ENCODE results near the gene NOX4.
"Not testable (repeated sequence)": the region's sequence is repeated elsewhere in the genome, so short reads cannot be mapped to it uniquely, and the experiment has no call there.

Gene NOX4

DNA sequence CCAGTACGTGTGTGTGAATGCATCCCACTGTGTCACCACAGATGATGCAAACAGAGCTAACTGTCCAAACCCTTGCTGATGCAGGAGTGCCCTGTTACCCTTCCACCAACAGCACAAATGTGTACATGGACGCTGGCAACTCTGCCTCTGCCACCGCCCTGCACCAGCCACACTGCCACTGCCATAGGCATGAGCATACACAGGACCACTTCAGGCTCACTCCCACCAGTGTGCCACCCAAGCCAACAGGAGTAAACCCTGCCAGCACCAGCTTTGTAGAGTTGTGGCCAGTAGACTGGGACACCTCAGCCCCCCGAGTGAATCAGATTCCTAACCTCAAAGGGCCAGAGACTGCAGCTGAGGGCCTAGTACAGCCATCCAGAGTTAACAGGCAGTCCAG, 34.0 kb downstream of the NOX4 start:
- DNase-seq = no peak

DNA sequence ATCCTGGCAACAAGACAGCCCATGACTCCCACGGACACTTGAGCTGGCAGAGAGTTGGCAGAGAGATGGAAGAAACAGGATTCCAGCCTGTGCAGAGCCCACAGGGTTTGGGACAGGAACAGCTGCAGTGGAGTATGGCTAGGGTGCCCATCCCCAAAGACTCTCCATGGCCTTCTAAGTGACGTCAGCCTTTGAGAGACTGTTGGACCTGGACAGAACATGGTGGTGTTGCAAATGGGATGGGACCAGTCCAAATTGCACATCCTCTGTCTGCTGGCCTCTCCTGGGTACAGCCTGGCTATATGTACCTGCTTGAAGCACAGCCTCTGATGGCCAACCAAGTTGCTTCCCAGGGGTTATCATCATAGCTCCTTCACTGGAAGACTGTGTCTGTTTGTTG, 34.5 kb downstream of the NOX4 start:
- no peak for DNase-seq

DNA sequence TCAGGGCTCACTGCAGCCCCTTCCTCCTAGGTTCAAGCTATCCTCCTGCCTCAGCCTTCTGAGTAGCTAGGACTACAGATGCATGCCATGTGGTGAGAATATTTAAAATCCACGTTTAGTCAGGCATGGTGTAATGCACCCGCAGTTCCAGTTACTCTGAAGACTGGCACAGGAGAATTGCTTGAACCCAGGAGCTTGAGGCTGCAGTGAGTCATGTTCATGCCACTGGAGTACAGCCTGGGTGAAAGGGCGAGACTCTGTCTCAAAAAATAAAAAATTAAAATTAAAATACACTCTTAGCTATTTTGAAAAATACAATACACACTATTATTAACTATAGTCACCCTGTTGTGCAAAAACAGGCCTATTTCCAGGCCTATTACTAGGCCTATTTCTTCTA, 38.4 kb downstream of the NOX4 start:
- no peak for DNase-seq

DNA sequence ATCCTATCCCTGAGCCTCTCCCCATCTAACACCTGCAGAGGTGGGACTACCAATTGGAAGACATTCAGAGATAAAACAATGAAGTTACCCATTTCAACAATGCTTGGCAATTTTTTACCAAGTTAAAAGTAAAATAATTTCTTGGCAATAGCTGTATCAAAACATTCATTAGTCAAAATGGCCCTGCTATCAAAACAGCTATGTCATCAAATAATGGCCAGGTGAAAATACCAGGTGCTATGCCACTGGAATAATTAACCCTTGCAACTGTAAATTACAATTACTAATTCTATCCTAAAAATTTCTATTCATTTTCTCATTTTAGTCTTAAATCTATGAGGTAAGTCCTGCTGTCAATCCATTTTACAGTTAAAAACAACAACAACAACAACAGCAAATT, 43.3 kb downstream of the NOX4 start:
- DNase-seq = no peak

DNA sequence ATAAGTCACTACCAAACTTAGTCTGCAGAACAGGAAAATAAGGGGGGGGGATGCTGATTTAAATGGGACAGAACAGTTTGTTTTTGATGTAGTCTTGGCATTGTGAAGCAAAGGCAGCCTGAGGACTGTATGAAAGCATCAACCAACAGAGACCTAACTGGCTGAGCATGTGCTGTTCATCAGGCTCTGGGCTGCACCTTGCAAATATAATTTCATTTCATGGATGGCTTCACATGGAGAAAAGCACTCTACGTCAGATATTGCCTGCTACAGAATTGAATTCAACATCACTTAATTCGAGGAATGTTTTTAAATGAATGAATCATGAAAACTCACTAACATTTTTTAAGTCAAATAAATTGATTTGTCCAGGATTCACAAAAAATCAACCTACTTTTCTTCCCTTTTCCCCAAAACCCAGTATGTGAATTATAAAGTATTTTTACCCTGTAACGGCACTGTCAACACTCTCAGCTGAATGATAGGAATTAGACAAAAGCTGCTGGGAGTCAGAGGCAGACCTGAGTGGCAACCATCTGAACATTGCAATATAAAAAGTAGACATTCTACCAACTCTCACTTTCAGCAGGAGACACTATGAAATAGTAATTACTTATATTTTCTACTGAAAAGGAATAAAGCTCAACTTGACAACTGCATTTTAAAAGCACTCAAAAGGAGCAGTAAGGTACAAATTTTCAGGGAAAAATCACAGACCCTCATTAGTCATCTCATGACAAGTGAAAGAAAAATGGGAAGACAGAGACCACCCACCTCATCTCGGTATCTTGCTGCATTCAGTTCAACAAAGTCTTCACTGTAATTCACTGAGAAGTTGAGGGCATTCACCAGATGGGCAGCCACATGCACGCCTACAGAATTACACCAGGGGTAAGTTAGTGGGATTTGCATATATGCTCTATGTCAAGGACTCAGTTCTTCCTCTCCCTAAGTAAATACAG, 47.5 kb downstream of the NOX4 start:
- peak; percentile 33 for DNase-seq

DNA sequence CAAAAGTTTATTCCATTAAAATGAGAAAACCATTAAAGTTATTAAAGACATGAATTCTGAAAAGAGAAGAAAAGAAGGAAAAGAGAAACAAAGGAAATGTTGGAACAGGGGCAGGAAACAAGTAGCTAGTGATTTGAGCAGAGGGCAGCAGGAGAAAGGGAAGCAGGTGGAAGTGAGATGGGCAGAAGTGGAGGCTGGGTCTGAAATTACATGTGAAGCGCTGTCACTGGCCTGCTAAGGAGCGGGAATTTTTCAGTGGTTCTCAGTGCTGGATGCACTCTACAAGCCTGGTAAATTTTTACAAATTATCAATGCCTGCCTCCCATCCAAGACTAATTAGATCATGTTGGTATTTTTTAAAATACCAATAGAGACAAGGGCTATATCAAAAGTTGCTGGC, 48.4 kb downstream of the NOX4 start:
- DNase-seq = peak; percentile 12

DNA sequence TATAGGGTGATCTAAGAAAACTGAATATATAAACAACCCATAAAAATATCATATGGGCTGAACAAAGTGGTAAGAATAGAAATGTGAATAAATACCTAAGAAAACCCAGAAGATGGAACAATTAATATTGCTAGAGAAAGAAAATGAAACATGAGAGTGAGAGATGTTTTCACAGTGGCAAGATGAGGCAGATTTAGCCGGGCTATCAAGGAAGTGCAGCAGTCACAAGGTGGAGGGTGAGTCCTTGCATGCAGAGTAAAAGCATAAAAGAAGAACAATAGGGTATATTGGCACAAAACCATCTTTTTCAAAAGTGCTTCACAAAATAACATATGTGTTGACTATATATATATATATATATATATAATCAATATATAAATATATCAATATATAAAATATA, 49.6 kb downstream of the NOX4 start:
- no peak for DNase-seq

DNA sequence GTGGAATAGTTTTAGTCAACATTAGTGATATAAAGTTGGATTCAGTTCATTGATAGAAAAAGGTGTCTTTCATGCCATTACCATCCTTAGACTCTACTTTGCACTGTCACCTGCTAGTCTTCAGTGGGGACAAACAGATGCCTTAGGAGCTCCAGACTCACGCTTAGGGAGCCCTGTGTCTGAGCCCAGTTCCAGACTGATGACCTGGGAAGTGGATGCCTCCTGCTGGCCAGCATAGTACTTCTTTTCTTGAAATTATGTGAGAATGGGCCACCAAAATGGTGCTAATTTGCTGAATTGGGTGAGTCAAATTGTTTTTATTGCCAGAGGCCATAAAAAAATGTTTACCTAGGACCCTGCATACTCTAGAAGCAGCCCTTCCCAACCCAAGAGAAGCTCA, 53.9 kb downstream of the NOX4 start:
- no peak for DNase-seq

DNA sequence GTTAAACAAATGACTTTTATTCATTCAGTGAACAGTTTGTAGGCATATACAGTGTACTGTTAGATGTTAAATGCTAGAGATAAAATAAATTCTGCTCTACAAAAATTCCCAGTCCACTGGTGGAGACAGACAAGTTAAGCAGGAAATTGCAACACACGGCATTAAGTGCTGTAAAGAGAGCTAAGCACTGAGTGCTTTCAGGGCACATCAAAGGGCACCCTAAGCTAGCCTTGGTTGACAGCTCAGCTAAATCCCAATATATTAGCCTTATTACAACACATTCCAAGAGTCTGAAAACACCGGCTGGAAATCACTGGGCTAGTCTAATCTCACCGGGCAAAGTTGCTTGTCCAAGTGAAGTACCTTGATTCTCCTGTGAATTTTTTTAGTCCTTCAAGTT, 55.1 kb downstream of the NOX4 start:
- peak; percentile 9 for DNase-seq

DNA sequence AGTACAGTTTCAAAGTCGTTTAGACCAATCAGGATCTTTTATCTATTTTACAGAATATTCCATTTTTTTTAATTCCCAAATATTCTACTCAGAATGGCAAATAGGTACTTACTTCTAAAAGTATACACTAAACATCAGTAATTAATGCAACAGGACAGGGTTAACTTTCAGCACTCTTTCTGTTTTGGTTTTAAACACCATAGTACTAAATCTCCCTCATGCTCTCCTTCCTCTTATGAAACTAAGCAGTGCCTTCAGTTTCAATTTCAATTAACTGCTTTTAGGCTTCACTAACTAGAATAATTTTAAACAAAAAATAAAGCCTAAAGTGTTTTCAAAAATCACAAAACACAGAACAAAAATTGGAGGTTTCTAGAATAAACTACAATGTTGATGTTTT, 57.9 kb downstream of the NOX4 start:
- DNase-seq = no peak

DNA sequence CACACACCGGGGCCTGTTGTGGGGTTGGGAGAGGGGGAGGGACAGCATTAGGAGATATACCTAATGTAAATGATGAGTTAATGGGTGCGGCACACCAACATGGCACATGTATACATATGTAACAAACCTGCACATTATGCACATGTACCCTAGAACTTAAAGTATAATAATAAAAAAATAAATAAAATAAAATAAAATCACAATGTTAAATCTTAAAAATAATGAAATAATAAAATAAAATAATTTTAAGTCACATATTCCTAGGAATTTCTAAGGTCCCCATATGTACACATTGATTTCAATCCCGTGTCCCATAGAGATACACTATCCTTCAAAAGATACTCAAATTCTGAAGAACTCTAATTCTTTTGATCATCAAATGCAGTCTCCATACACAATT, 59.0 kb downstream of the NOX4 start:
- DNase-seq = not testable (repeated sequence)

DNA sequence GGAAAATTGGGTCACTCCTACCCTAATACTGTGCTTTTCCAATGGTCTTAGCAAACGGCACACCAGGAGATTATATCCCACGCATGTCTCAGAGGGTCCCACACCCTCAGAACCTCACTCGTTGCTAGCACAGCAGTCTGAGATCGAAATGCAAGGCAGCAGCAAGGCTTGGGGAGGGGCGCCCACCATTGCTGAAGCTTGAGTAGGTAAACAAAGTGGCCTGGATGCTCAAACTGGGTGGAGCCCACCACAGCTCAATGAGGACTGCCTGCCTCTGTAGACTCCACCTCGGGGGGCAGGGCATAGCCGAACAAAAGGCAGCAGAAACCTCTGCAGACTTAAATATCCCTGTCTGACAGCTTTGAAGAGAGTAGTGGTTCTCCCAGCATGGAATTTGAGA, 64.7 kb downstream of the NOX4 start:
- DNase-seq = not testable (repeated sequence)

DNA sequence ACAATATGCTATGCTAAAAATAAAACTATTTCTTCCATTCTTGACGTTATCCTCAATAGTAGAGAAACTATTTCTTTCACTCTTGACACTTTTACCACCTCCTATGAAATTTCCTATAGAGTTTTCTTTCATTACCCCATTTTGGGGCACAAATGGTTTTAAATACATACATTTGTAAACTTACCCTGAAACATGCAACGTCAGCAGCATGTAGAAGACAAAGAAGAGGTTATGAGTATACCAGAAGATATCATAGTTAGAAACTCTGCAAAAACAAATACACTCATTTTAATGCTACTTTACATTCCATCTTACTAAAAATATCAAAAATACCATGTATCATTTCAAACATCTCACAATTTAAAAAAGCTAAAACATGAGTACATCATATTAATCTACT, 69.5 kb downstream of the NOX4 start:
- DNase-seq = no peak

DNA sequence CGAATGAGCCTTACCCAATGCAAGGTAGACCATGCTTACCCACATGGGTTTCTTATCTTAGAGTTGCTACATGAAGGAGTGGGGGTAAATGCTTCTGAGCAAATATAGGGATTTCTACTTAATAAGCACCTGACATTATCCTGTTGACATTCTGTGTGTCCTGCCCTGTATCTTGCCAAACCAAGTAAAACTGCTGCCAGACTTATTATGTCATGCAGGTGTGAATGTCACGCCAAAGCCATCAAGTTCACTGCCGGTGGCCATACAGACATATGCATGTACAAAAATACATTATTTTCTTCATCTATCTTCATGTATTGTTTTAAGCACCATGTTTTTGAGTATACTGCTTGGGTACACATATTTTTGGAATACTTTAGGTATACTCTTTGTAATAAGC, 70.2 kb downstream of the NOX4 start:
- DNase-seq = peak; percentile 30

DNA sequence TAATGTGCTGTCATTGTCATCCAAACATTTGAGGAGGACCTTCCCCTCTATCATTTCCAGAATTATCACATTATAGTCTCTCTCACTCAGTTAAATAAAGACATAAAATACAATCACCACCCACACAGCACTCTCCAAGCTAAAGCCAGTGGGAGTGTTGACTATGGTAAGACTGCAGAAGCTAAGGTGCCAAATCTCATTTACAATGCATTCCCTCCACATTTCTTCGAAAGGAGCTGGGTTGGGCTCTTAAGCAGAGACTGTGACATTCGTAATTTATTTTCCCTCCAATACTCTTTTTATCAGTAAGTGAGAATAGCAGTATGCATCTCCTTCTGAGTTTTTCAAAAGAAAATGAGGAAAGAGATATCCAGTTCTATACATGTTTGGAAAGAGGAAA, 74.2 kb downstream of the NOX4 start:
- DNase-seq = no peak

DNA sequence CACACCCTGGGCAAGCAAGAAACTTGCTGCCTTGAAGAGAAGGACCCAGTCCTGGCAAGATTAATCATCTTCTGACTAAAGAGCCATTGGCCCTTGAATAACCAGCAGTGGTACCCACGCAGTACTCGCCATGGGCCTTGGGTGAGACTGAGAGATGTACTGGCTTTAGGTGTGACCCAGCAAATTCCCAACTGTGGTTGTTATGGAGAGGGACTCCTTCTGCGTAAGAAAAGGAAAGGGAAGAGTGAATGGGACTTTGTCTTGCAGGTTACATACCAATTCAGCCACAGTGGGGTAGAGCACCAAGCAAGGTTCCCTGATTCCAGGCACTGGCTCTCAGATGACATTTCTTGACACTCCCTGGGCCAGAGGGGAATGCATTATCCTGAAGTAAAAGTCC, 80.1 kb downstream of the NOX4 start:
- DNase-seq = not testable (repeated sequence)

DNA sequence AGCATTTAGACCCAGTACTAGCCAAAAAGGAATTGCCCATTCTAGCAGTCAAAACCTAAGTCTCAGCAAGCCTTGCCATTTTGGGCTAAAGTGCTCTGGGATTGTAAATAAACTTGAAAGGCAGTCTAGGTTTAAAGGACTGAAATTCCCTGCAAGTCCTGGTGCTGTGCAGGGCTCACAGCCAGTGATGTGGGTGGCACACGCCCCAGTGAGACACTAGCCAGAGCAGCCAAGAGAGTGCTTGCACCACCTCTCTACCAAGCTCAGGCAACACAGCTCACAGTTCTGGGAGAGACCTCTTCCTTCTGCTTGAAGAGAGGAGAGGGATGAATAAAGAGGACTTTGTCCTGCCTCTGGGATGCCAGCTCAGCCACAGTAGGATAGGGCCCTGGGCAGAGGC, 80.5 kb downstream of the NOX4 start:
- DNase-seq = not testable (repeated sequence)

DNA sequence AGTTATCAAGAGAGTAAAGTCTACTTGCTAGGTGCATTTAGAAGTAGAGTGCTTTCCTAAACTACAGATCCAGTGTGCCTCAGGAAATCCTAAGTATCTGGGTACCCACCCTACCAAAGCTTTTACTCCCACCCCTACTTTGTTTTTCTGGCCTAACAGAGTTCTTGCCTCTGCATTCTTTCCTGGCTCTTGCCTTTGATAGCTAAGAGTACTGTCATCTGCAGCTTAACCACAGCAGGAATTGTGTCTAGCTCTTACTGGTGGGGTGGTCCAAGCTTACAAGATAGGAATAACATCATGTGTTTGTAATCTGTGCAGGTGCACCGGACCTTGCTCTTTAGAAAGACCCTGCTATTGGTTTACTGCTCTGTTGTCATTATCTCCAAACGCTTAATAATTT, 82.7 kb downstream of the NOX4 start:
- not testable (repeated sequence) for DNase-seq

DNA sequence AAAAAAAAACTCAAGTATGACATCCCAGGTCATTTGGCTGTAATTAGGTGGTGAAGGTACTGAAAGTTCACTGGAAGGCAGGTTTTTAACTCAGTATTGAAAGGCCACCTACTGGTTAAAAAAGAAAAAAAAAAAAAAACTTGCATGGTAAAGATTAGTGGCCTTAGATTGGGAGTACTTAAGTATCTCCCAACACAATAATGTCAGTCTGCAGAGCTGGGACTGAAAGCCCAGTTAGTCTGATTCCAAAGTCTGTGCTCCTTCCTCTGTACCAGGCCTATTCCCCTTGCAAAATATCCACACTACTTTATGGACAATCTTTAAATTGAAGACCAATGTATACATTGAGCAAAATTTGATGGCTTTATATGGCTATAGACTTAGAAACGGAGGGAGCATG, 85.5 kb downstream of the NOX4 start:
- DNase-seq = peak; percentile 62

DNA sequence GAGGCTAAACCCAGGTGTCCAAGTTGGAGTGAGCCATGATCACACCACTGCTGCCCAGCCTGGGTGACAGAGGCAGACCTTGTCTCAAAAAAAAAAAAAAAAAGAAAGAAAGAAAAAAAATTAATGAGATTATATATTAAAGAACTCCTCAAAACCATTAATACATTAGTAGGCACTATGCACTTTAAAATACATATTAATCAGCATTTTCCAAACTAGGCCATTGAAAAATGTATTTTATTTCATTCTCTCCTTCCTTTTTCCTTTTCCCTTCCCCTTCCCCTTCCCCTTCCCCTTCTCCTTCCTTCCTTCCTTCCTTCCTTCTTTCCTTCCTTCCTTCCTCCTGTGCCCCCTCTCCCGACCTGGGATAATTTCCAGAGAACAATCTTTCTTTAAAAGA, 99.5 kb downstream of the NOX4 start:
- DNase-seq = not testable (repeated sequence)

DNA sequence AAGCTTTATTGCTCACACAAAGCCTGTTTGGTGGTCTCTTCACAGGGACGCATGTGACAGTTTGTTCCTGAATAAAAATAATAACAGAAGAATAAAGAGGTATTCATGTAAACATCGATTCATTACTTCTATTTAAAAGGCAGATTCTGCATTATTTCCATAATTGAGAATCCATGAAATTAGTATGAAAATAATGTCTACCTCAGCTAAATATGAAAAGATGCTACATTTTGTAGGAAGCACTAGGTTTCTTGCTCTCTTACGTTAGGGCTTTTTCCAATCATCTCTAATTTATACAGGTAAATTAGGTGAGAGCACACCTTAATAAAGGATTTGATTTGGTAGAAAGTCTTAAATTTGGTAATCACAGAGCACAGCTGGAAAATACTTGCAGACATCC, 103.7 kb downstream of the NOX4 start:
- not testable (repeated sequence) for DNase-seq

DNA sequence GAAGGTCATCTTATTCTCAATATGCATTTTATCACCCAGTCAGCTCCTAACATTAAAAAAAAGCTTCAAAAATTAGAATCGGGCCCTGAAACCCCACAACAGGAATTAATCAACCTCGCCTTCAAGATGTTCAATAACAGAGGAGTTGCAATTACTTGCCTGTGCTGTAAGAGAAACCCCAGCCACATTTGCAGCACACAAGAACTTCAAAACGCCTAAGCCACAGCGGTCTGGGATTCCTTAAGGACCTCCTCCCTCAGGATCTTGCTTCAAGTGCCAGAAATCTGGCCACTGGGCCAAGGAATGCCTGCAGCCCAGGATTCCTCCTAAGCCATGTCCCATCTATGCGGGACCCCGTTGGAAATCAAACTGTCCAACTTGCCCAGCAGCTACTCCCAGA, 108.2 kb downstream of the NOX4 start:
- not testable (repeated sequence) for DNase-seq

DNA sequence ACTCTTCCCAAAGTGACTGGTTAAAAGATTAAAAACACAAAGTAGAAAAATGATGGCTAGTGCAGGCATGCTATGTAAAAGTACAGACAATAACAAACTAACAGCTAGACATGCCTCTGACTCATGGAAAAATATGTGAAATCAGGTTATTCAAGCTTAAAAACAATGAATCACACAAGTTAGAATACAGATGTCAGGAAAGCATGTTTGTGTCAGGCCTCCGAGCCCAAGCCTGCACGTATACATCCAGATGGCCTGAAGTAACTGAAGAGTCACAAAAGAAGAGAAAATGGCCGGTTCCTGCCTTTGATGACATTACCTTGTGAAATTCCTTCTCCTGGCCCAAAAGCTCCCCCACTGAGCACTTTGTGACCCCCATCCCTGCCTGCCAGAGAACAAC, 110.1 kb downstream of the NOX4 start:
- no peak for DNase-seq

DNA sequence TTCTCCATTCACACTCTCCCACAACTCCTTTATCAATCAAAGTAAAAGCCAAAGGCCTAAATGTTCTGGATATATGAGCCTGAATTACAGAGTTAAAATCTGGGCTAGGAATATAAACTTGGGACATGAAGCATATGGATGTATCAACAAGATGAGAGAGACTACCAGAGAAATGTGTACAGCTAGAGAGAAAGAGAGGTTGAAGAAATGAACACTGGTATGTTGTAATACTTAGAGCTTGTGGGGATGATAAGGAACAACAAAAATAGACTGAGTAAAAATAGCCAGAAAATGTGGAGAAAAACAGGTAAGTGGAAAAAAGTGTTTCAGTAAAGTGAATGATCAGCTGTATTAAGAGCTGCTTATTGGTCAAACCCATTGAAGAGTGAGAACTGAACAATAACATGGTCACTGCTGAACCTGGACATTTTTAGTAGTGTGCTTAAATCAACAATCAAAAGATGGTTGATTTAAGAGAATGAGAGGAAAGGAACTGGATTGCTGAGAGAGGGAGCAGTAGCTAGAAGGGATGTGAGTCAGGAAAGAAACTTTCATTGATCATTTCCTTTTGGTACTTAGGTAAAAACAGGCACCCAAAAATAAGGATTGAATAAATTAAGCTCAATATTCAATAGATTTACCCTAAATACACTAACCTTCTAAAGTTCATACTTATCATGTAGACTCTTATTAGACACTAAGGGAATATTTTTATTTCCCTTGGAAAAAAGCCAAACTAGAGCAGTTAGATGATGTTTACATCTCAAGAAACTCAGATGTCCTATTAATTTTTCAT, 111.0 kb downstream of the NOX4 start:
- DNase-seq = not testable (repeated sequence)

Data from NCI-H69 (cell line).